ENCODE measurements around the gene PHETA2. TPM values are rescaled to one million over a fixed set of nuclear protein-coding genes. Genes with fewer than 3 reads are reported as not detected.
"Not testable (repeated sequence)": the region's sequence is repeated elsewhere in the genome, so short reads cannot be mapped to it uniquely, and the experiment has no call there.

PHETA2 gene
- total RNA-seq, 1 donor from 2014 or later, result 12.8 TPM

DNA sequence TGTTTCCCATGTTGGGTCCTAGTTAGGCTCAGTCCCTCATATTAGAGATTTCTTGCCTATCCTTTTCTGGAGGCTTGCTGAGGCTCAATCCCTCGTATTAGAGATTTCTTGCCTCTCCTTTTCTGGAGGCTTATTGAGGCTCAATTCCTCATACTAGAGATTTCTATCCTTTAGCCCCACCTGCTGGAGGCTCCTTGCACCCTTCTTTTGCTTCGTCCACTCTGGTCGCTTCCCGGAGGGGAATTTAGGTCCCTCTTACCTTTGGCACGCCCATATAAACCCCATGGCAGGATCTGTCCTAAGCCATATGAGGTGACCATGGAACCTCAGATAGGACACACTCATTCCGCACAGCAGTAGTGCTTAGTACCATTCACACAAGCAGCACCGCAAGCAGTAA lies 40.7 kb downstream of the PHETA2 start:
- H3K4me1 ChIP-seq, result no peaks in the 10 kb centered on the region
- peaks cover 10% of the 10 kb centered on the region for H3K9me3 ChIP-seq
- TF ChIP-seq, protein P1, sequence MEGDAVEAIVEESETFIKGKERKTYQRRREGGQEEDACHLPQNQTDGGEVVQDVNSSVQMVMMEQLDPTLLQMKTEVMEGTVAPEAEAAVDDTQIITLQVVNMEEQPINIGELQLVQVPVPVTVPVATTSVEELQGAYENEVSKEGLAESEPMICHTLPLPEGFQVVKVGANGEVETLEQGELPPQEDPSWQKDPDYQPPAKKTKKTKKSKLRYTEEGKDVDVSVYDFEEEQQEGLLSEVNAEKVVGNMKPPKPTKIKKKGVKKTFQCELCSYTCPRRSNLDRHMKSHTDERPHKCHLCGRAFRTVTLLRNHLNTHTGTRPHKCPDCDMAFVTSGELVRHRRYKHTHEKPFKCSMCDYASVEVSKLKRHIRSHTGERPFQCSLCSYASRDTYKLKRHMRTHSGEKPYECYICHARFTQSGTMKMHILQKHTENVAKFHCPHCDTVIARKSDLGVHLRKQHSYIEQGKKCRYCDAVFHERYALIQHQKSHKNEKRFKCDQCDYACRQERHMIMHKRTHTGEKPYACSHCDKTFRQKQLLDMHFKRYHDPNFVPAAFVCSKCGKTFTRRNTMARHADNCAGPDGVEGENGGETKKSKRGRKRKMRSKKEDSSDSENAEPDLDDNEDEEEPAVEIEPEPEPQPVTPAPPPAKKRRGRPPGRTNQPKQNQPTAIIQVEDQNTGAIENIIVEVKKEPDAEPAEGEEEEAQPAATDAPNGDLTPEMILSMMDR (IDR thresholded peaks at IDR 0.05), result peak; percentile 28
- no peak overlapping the region for H3K4me3 ChIP-seq
- ATAC-seq (peak in 1 of 2 donors; percentile 20), DNase-seq (no peak)
- no peak overlapping the region for H3K27ac ChIP-seq
- no peaks in the 10 kb centered on the region for H3K36me3 ChIP-seq
- H3K27me3 ChIP-seq (ENCODE audit: low read depth), result no peaks in the 10 kb centered on the region
- intact Hi-C loops (cut with DNase I), result no loop called here

DNA sequence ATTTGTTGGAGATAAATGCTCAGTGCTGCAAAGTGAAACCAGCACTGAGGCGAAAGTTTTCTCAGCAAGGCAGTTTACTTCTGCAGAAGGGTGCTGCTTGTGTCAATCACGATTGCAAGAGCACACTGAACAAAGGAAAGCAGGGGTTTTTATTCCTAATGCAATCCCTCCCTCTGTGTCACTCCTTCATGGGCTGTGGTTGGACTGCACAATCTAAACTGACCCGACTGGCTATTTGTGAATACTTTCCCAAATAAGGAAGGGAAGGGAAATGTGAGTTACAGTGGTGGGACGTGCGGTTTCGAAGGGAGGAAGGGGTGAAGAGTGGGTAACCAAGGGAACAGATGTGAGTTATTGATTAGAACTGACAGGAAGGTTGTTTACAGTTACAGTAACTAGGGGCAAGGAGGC lies 41.4 kb downstream of the PHETA2 start:
- DNase-seq; intact Hi-C loops (cut with DNase I); H3K4me3 ChIP-seq; ATAC-seq; H3K4me1 ChIP-seq; H3K36me3 ChIP-seq; H3K27ac ChIP-seq; H3K27me3 ChIP-seq (ENCODE audit: low read depth): not testable (repeated sequence)
- H3K9me3 ChIP-seq, result peaks cover 10% of the 10 kb centered on the region

DNA sequence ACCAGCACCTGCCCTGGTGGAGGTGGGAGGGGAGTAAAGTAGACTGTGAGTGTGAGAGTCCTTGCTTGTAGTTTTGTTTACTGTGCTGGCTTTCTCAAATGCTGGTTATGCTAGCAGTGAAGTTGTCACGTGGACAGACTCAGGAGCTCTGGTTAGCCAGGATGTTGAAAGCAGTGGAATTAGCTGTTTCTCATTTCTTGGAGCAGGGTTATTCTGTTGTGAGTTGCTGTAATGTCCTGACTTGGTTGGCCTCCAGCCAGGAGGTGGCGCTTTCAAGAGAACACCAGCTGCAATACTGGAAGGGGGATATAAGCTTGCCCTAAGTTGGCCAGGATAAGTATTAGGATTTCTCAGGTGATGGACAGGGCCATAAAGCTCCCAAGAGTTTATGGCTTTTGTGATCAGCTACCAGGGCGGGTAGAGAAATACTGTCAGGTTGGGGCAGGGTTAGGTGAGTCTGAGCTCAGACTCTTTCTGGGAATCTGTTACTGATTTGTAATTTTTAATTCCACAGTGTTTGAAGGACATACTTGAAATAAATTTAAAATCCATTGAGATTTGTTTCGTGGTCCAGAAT lies 42.9 kb downstream of the PHETA2 start:
- TF ChIP-seq, protein P1 (IDR thresholded peaks at IDR 0.05), result no peak
- intact Hi-C loops (cut with DNase I), result no loop called here
- ATAC-seq (peak; percentile 67 to 70), DNase-seq (peak; percentile 67)
- H3K4me1 ChIP-seq, result peaks cover 9% of the 10 kb centered on the region
- H3K36me3 ChIP-seq, result no peaks in the 10 kb centered on the region
- no peaks in the 10 kb centered on the region for H3K27me3 ChIP-seq (ENCODE audit: low read depth)
- H3K9me3 ChIP-seq, result peaks cover 10% of the 10 kb centered on the region
- no peak overlapping the region for H3K27ac ChIP-seq
- no peak overlapping the region for H3K4me3 ChIP-seq

- intact Hi-C loops (cut with DNase I); H3K9me3 ChIP-seq; DNase-seq; H3K36me3 ChIP-seq; H3K27me3 ChIP-seq (ENCODE audit: low read depth); H3K4me1 ChIP-seq; H3K27ac ChIP-seq; H3K4me3 ChIP-seq: not testable (repeated sequence)
- peak; percentile 32 to 49 for ATAC-seq
These were observed 46.4 kb downstream of the PHETA2 start for GRCh38 chr22:42120231-42121021.

- H3K9me3 ChIP-seq; H3K27me3 ChIP-seq (ENCODE audit: low read depth); DNase-seq; H3K36me3 ChIP-seq; H3K27ac ChIP-seq; H3K4me3 ChIP-seq; intact Hi-C loops (cut with DNase I); ATAC-seq; H3K4me1 ChIP-seq: not testable (repeated sequence)
These were observed 49.5 kb downstream of the PHETA2 start for GRCh38 chr22:42123529-42123928.

DNA sequence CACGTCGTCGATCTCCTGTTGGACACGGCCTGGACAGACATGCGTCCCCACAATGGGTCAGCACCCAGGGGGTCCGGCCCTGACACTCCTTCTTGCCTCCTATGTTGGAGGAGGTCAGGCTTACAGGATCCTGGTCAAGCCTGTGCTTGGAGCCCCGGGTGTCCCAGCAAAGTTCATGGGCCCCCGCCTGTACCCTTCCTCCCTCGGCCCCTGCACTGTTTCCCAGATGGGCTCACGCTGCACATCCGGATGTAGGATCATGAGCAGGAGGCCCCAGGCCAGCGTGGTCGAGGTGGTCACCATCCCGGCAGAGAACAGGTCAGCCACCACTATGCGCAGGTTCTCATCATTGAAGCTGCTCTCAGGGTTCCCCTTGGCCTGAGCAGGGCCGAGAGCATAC lies 53.6 kb downstream of the PHETA2 start:
- no peaks in the 10 kb centered on the region for H3K9me3 ChIP-seq
- no peaks in the 10 kb centered on the region for H3K27me3 ChIP-seq (ENCODE audit: low read depth)
- H3K4me1 ChIP-seq, result no peaks in the 10 kb centered on the region
- TF ChIP-seq, protein P1 (IDR thresholded peaks at IDR 0.05), result no peak
- no peak overlapping the region for H3K27ac ChIP-seq
- no peak for ATAC-seq
- no peaks in the 10 kb centered on the region for H3K36me3 ChIP-seq
- intact Hi-C loops (cut with DNase I), result no loop called here
- H3K4me3 ChIP-seq, result no peak overlapping the region
- DNase-seq, result no peak

DNA sequence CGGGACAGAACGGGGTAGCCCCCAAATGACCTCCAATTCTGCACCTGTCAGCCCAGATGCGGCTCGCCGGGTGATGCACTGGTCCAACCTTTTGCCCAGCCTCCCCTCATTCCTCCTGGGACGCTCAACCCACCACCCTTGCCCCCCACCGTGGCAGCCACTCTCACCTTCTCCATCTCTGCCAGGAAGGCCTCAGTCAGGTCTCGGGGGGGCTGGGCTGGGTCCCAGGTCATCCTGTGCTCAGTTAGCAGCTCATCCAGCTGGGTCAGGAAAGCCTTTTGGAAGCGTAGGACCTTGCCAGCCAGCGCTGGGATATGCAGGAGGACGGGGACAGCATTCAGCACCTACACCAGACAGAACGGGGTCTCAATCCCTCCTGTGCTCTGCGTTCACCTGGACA lies 54.0 kb downstream of the PHETA2 start:
- ATAC-seq; H3K36me3 ChIP-seq; H3K27ac ChIP-seq; intact Hi-C loops (cut with DNase I); H3K4me1 ChIP-seq; H3K9me3 ChIP-seq; H3K27me3 ChIP-seq (ENCODE audit: low read depth); DNase-seq; H3K4me3 ChIP-seq: not testable (repeated sequence)

Other genes with a start within 250 kb of the PHETA2 start
- 132 TPM for gene SREBF2, start 241.1 kb upstream of the PHETA2 start, total RNA-seq
- gene SHISA8, start 159.2 kb upstream of the PHETA2 start, total RNA-seq, result not detected
- 0.27 TPM for gene TNFRSF13C, start 147.4 kb upstream of the PHETA2 start, total RNA-seq
- 2.3 TPM for gene CENPM, start 127.1 kb upstream of the PHETA2 start, total RNA-seq
- 2.5 TPM for gene SEPTIN3, start 104.8 kb upstream of the PHETA2 start, total RNA-seq
- 1.9 TPM for gene WBP2NL, start 75.5 kb upstream of the PHETA2 start, total RNA-seq
- 40.3 TPM for gene NAGA, start 3.4 kb upstream of the PHETA2 start, total RNA-seq
- 119 TPM for gene SMDT1, start 5.5 kb downstream of the PHETA2 start, total RNA-seq
- 43.5 TPM for gene NDUFA6, start 16.5 kb downstream of the PHETA2 start, total RNA-seq
- 1.4 TPM for gene CYP2D6, start 56.6 kb downstream of the PHETA2 start, total RNA-seq
- gene TCF20, start 196.4 kb downstream of the PHETA2 start, total RNA-seq, result 38.8 TPM

All from lower lobe of right lung (tissue), 2 donors.